ENCODE data around the gene HP1BP3.

DNA sequence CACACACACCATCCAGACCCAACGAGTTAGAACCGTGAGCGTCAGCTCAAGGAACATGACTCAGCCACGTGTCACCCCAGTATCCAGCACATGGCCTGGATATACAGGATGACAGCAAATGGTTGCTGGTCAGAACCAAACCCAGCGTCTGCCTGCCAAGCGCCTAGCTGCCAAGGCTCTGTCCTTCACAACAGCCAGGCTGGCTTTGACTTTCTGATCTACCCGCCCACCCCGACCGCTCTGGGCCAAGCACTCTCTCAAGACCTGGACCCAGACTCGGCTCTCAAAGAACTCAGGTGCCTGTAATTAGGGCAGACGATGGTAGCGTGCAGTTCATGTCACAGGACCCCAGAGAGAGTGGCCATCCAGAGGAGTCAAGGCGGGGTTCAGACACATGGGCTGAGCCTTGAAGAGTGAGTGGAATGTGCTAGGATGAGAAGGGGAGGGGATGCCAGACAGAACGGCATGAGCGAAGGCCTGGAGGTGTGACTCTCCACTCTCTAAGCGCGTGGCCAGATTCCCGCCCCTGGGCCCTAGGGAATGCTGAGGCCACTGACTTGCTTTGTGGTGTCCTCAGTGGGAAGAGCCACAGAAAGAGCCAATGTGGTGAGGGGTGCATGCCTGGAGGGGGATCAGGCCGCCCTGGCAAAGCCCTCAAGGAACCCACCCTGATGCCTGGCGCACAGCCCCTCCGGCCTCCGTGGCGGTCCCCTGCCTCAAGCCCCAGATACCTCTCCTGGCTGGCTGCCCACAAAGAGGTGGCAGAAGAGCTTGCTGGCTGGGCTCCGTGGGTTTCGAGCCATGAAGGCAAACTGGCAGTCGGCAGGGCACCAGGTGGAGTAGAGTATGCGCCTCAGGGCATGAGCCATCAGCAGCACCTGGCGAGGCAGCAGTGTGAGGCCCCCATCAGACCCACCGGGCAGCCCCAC is 61.7 kb downstream of the HP1BP3 start:
- TF ChIP-seq, protein P1, sequence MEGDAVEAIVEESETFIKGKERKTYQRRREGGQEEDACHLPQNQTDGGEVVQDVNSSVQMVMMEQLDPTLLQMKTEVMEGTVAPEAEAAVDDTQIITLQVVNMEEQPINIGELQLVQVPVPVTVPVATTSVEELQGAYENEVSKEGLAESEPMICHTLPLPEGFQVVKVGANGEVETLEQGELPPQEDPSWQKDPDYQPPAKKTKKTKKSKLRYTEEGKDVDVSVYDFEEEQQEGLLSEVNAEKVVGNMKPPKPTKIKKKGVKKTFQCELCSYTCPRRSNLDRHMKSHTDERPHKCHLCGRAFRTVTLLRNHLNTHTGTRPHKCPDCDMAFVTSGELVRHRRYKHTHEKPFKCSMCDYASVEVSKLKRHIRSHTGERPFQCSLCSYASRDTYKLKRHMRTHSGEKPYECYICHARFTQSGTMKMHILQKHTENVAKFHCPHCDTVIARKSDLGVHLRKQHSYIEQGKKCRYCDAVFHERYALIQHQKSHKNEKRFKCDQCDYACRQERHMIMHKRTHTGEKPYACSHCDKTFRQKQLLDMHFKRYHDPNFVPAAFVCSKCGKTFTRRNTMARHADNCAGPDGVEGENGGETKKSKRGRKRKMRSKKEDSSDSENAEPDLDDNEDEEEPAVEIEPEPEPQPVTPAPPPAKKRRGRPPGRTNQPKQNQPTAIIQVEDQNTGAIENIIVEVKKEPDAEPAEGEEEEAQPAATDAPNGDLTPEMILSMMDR (IDR thresholded peaks at IDR 0.05), result no peak
- TF ChIP-seq POLR2A (IDR thresholded peaks at IDR 0.05), result no peak
